GM23248 (cell line): ENCODE results near the gene CLEC3B. TPM values are rescaled to one million over a fixed set of nuclear protein-coding genes. Genes with fewer than 3 reads are reported as not detected.
A peak's percentile ranks its signal among the peaks of the same experiment; 100 is the strongest.

Source experiments
- DNase-seq: peaks from one replicate; pipeline ENCODE4 v3.0.0-alpha.2; 2015
- H2AFZ ChIP-seq: fragments of 200-600 bp; sonication (generic); 2 replicates; pipeline ENCODE4 v1.6.1; 2016; ENCODE audit warnings: antibody characterized with exemption
- H3F3A ChIP-seq: fragments of 200-600 bp; sonication (generic); 2 replicates; pipeline ENCODE4 v1.6.1; 2016; ENCODE audit warnings: mild to moderate bottlenecking, antibody characterized with exemption, mixed run types; ENCODE audit not compliant: insufficient read depth
- H3K27ac ChIP-seq: fragments of 200-600 bp; sonication (generic); 2 replicates; pipeline ENCODE4 v1.5.1; 2016; ENCODE audit warnings: mild to moderate bottlenecking
- H3K27me3 ChIP-seq: fragments of 200-600 bp; sonication (generic); replicated peaks from 2 replicates; pipeline ENCODE4 v1.6.1; 2016; ENCODE audit warnings: mild to moderate bottlenecking; ENCODE audit not compliant: insufficient read depth
- H3K36me3 ChIP-seq: fragments of 200-600 bp; sonication (generic); 2 replicates; pipeline ENCODE4 v1.6.1; 2016; ENCODE audit warnings: low read depth, mild to moderate bottlenecking
- H3K4me1 ChIP-seq: fragments of 200-600 bp; sonication (generic); 2 replicates; pipeline ENCODE4 v1.6.1; 2016; ENCODE audit warnings: mild to moderate bottlenecking; ENCODE audit not compliant: insufficient read depth
- H3K4me2 ChIP-seq: fragments of 200-600 bp; sonication (generic); one replicate; pipeline ENCODE4 v1.6.1; 2016; ENCODE audit warnings: mild to moderate bottlenecking; ENCODE audit not compliant: unreplicated experiment
- H3K4me3 ChIP-seq: fragments of 200-600 bp; sonication (generic); 2 replicates; pipeline ENCODE4 v1.5.1; 2016; ENCODE audit warnings: mild to moderate bottlenecking
- H3K79me2 ChIP-seq: fragments of 200-600 bp; sonication (generic); 2 replicates; pipeline ENCODE4 v1.6.1; 2016; ENCODE audit warnings: mild to moderate bottlenecking; ENCODE audit not compliant: insufficient read depth
- H3K9ac ChIP-seq: fragments of 200-600 bp; sonication (generic); 2 replicates; pipeline ENCODE4 v1.6.1; 2016; ENCODE audit warnings: mild to moderate bottlenecking
- H3K9me2 ChIP-seq: fragments of 200-600 bp; sonication (generic); 2 replicates; pipeline ENCODE4 v1.6.1; 2016; ENCODE audit warnings: mixed run types, mild to moderate bottlenecking, moderate library complexity; ENCODE audit not compliant: insufficient read depth
- H3K9me3 ChIP-seq: fragments of 200-600 bp; sonication (generic); one replicate; pipeline ENCODE4 v1.6.1; 2017; ENCODE audit warnings: low read depth
- H4K20me1 ChIP-seq: fragments of 200-600 bp; sonication (generic); 2 replicates; pipeline ENCODE4 v1.6.0; 2016; ENCODE audit not compliant: insufficient read depth
- EZH2 ChIP-seq: fragments of 200-600 bp; sonication (generic); IDR thresholded peaks from 2 replicates; pipeline ENCODE4 v1.6.1; 2018; ENCODE audit warnings: antibody characterized with exemption, mild to moderate bottlenecking; ENCODE audit not compliant: insufficient read depth, poor library complexity, severe bottlenecking
- EZH2phosphoT487 ChIP-seq: fragments of 200-600 bp; sonication (generic); IDR thresholded peaks from 2 replicates; pipeline ENCODE4 v1.6.1; 2018; ENCODE audit warnings: antibody characterized with exemption, moderate library complexity, mild to moderate bottlenecking, low read depth; ENCODE audit not compliant: insufficient read depth
- WGBS, 2 experiments: methylation state at CpG; one replicate each; pipeline ENCODE4 v1.1.6; 2015 to 2017; ENCODE audit warnings: low lambda C conversion rate in 2 of 2, low coverage in 1 of 2; ENCODE audit errors: missing lambda C conversion rate in 2 of 2; 5-methylcytosine and 5-hydroxymethylcytosine counted together
- in situ Hi-C: fragments of 300-500 bp; cut with MboI; formaldehyde crosslinking; loops from 2 replicates; pipeline ENCODE4 v1.15.0; 2020
- polyA plus RNA-seq: library from polyadenylated mRNA; unstranded; fragments of >200 nt; fragmentation: Nextera tagmentation; extraction: Ambion mirVana; gene quantifications from 2 replicates; pipeline ENCODE4 v1.2.1, GENCODE V29; 2016
- small RNA-seq: library from RNA; depleted of rRNA; stranded (forward); fragments of <200 nt; gene quantifications from one replicate; pipeline ENCODE3, GENCODE V24; 2014; ENCODE audit warnings: low read depth, low replicate concordance
- total RNA-seq: library from RNA; depleted of rRNA; stranded (reverse); fragments of >200 nt; shearing (Covaris generic); gene quantifications from 2 replicates; pipeline ENCODE4 v1.2.3, GENCODE V29; 2014; rRNA removed

The CLEC3B gene
- total and polyA plus RNA-seq, 2 experiments from 2014 or later, result 45.4 to 48.8 TPM

DNA sequence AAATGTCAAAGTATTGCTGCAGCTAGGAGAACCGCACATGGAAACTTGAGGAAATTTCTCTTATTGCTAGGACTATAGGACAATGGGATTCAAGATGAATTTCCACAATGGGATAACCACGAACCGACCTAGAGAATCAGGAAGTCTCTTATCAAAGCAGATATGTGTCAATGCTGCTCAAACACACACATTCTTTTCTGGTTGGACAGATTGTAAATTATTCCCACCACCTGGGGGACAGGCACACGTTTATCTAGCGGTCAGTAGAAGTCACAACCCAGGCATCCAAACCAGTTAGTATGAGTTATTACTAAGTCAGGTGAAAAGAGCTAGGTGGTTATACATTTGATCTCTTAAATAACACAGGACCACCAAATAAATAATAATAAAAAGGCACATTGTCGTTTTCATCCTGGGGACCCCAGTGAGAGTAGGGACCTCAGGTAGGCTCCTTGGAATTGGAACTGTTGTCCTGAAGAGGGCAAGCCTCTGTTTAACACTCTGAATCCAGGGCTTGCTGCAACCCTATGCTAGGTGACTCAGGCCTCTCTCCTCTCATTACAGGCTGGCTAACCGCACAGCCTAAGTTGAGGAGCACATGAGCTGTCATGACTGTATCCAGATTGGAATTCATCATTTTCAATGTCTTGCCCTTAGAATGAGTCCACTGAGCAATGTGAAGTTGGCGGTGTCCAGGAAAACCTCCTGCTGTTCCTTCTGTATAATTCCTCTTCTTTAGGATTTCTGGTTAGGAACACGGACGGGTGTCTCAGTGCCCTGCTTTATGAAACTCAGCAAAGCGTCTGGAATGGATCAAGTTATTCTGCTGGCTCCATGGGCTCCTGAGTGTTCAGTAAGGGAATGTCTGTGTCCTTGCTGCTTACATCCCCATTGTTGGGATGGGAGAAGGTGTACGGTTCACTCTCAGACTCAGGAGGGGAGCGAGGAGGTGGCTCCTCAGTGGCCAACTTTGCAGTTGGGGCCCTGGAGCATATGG, 59.0 kb downstream of the CLEC3B start:
- no peak overlapping the region for H2AFZ ChIP-seq

More for the DNA sequence above, 59.0 kb downstream of the CLEC3B start:
- Histone ChIP-seq H3F3A (peaks cover 20% of the 10 kb centered on the region), H3K9ac (no peak overlapping the region), H3K27ac (peak overlapping the region; percentile 43), H3K36me3 (no peaks in the 10 kb centered on the region), H3K4me1 (peaks cover 18% of the 10 kb centered on the region), H3K4me2 (peak overlapping the region; percentile 71), H4K20me1 (no peaks in the 10 kb centered on the region), H3K9me2 (no peaks in the 10 kb centered on the region), H3K4me3 (no peak overlapping the region), H3K27me3 (no peaks in the 10 kb centered on the region), H3K79me2 (no peaks in the 10 kb centered on the region), H3K9me3 (no peaks in the 10 kb centered on the region)
- no peak for TF ChIP-seq EZH2
- TF ChIP-seq EZH2phosphoT487, result no peak
- WGBS, 2 experiments, result 48% methylated on average over 13 of the region's 13 CpGs
- DNase-seq, result peak; percentile 98
- in situ Hi-C loops, result no loop called here

Small RNAs within 50 kb of the gene (small RNA-seq; reads per million reads assigned to genes)
- gene RNU5B-3P, result 5.3 reads per million, percentile 79 among the genes with 10 or more reads in this experiment

Other genes with a start within 250 kb of the CLEC3B start
- 23.2 and 33.8 TPM in 2 replicates for gene TMEM42, start 164.4 kb upstream of the CLEC3B start, total RNA-seq
- 34.2 and 35.0 TPM in 2 replicates for gene TMEM42, start 164.4 kb upstream of the CLEC3B start, polyA plus RNA-seq
- gene TGM4, start 151.7 kb upstream of the CLEC3B start, total RNA-seq, result not detected in 2 replicates
- gene TGM4, start 151.7 kb upstream of the CLEC3B start, polyA plus RNA-seq, result not detected in 2 replicates
- gene ZDHHC3, start 50.1 kb upstream of the CLEC3B start, total RNA-seq, result 76.2 and 89.5 TPM in 2 replicates
- gene ZDHHC3, start 50.1 kb upstream of the CLEC3B start, polyA plus RNA-seq, result 48.7 and 48.9 TPM in 2 replicates
- gene EXOSC7, start 50.1 kb upstream of the CLEC3B start, total RNA-seq, result 31.1 and 60.7 TPM in 2 replicates
- gene EXOSC7, start 50.1 kb upstream of the CLEC3B start, polyA plus RNA-seq, result 49.1 and 53.5 TPM in 2 replicates
- 5.4 and 8.9 TPM in 2 replicates for gene CDCP1, start 120.1 kb downstream of the CLEC3B start, total RNA-seq
- 8.8 and 9.9 TPM in 2 replicates for gene CDCP1, start 120.1 kb downstream of the CLEC3B start, polyA plus RNA-seq
- gene TMEM158, start 200.0 kb downstream of the CLEC3B start, total RNA-seq, result 24.4 and 33.0 TPM in 2 replicates
- gene TMEM158, start 200.0 kb downstream of the CLEC3B start, polyA plus RNA-seq, result 3.3 and 4.5 TPM in 2 replicates